ENCODE measurements around the gene MYO16.
A peak's percentile ranks its signal among the peaks of the same experiment; 100 is the strongest.
"Not testable (repeated sequence)": the region's sequence is repeated elsewhere in the genome, so short reads cannot be mapped to it uniquely, and the experiment has no call there.

Gene MYO16

GRCh38 chr13:108895220-108895704 lies 265.9 kb downstream of the MYO16 start:
- DNase-seq (ENCODE audit: low read depth) = no peak

GRCh38 chr13:108897955-108898354 lies 268.5 kb downstream of the MYO16 start:
- no peak for DNase-seq (ENCODE audit: low read depth)

GRCh38 chr13:108902405-108903155 lies 273.2 kb downstream of the MYO16 start:
- DNase-seq (ENCODE audit: low read depth) = no peak

DNA sequence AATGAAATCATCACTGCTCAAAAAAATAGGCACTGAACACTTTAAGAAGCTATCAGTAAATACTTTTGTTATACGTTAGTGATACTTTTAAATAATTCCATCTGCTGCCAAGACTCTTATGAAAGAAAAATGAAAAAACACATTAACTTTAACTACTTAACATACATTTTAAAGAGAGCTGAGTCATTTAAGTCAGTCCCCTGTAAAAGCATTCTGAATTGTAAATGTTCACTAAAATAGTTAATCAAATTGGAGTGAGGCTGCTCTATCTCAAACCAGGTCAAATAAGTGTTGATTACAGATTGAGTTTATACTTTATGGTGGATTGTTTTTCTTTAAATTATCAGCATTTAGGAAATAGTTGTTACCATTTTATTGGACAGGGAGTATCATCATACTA lies 274.2 kb downstream of the MYO16 start:
- DNase-seq (ENCODE audit: low read depth) = no peak

GRCh38 chr13:108911807-108912206 lies 282.4 kb downstream of the MYO16 start:
- no peak for DNase-seq (ENCODE audit: low read depth)

- not testable (repeated sequence) for DNase-seq (ENCODE audit: low read depth)
These were observed 284.3 kb downstream of the MYO16 start for GRCh38 chr13:108913731-108914130.

DNA sequence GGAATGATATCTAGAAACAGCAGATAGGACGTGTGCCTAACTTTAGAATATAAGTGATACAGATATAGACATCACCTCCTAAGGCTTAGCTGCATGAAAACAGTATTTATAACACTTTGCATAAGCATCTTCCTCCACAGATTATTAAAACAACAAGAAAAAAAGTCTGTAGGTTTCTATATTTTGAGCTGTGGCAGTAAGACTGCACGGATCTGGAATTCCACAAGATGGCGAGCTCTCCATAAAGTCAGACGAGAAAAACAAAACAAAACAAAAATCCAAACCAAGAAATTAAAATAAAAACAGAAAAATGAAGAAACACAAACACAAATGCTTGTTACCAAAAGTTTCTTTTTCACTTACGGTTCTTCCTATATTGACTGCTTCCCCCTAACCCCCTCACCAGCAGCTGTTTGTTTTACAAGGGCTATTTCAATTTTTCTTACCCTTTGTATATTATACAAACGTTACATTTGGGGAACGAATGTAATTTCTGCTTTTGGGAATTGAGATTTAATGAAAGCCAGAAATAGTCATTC lies 285.8 kb downstream of the MYO16 start:
- DNase-seq (ENCODE audit: low read depth) = no peak

DNA sequence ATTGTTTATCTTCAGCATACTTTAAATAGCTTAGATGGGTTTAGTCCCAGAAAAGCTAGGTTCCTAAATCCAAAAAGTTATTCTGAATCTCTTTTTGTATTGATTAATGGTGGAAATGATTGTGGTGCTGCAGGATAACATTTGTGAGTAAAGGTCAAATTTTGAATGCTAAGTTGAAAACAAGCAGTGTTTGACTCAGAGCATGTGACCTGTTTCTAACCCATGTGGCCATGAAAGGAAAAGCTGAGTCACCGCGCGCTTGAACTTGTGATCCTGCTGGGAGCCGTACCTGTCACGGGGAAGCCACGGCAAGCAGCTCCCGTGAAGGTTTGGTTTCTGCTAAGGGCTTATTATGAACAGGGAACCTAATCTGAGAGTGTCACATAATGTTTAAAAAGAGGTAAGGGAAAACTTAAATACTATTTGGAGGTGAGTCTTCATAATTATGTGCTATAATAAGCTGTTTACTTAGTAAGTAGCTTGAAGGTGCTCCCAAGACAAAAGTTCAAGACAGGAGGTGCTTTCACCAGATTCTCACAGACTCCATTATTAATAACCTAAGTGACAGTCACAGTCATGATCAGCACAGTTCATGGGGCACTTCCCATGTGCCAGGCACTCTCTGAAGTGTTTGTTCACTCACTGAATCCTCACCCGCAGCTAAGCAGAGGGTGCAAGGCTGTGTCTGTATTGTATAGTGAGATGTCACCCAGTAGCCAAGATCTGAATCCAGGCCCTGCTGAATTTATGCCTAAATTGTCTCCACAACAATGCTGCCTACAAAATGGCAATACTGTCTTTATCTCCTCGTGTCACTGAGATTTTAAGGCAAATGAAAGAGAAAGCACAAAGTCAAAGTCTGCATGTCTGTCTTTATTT lies 286.5 kb downstream of the MYO16 start:
- peak; percentile 63 for DNase-seq (ENCODE audit: low read depth)

DNA sequence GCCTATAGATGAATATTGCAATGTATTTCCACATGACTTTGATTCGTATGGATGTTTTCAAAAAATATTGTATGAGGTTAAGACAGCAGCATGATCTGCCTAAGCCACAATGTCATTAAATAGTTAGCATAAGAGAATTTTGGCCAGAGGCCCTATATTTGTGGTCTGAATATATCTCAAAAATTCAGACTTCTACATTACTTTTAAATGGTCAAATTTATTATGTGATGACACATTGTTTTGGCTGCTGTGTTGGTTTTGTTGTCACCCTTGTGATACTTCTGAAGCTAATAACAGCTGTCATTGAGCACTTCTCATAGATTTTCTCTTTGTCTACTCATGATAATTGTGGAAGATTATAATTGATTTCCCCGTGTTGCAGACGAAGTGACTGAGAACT lies 288.2 kb downstream of the MYO16 start:
- DNase-seq (ENCODE audit: low read depth) = no peak

- DNase-seq (ENCODE audit: low read depth) = no peak
These were observed 289.9 kb downstream of the MYO16 start for GRCh38 chr13:108919036-108919907.

- no peak for DNase-seq (ENCODE audit: low read depth)
These were observed 290.7 kb downstream of the MYO16 start for GRCh38 chr13:108920137-108920536.

DNA sequence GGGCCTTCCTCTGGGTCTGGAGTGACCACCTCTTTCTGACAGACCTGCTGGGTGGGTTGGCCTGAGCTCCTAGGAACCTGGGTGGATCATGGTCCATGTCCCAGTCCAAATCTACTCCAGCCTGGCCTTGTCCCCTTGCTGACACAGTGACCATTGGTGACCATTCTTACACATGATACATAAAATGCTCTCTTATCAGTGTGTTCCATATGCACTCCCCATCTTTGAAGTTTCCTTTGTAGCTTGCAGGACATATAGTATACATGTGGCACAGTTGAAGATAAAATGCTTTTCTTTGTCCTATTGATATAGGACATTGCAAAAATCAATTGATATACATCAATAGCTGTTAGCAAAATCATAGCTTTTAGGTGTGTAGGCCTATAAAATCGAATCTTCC lies 291.8 kb downstream of the MYO16 start:
- no peak for DNase-seq (ENCODE audit: low read depth)

GRCh38 chr13:108922108-108922507 lies 292.7 kb downstream of the MYO16 start:
- DNase-seq (ENCODE audit: low read depth) = no peak

GRCh38 chr13:108923386-108924047 lies 294.1 kb downstream of the MYO16 start:
- DNase-seq (ENCODE audit: low read depth) = no peak

DNA sequence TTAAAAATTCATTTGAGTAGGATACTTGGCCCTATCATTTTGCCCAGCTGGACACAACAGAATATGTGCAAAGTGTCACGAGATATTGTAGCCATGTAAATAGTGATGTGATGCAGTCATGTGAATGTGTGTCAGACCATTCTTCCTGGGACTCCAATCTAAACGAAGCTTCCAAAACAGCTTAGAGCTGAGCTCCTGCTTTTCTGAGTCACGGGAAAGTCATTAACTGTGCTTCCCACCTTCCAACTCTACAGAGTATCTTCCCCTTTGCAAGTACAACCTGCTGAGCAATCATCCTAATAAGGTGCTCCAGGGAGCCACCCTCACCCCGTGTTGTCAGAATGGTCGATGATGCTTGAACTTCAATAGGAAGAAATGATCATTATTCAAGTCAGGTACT lies 294.7 kb downstream of the MYO16 start:
- no peak for DNase-seq (ENCODE audit: low read depth)

GRCh38 chr13:108924541-108924940 lies 295.1 kb downstream of the MYO16 start:
- no peak for DNase-seq (ENCODE audit: low read depth)

DNA sequence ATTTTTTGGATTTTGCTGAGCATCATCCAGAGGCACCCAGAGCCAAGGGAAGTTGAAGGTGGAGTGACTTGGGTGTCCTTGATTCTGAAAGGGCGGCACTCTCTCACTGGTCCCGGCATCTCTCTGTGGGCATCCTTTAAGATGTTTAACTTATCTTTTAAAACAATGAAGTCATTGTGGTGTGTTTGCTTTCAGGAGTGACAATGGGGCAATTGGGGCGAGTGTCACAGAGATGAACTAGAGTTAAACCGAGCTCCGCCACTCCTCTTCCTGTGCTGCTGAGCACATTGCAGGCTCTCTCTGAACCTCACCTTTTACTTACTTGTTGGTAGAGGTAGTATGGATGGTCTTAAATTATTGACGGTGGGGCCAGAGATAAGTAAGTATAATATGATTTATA lies 295.7 kb downstream of the MYO16 start:
- no peak for DNase-seq (ENCODE audit: low read depth)

GRCh38 chr13:108926862-108927261 lies 297.5 kb downstream of the MYO16 start:
- no peak for DNase-seq (ENCODE audit: low read depth)

DNA sequence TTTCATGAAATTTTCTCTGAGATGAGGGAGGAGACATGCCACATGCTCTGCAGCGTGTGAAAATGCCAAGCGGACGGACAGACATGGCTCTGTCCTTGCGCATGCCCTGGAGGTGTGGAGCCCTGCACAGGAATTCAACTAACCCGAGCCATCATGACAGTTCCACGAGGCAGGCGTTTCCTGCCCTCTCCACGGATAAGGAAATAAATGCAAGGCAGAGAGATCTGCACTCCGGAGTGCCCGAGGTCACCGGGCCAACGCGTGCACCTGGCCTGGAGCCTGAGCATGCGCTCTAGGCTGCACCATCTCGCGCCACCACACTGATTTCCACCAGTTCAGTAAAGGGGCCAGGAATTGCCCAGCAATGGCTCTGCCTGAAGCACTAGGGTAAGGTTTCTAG lies 298.2 kb downstream of the MYO16 start:
- no peak for DNase-seq (ENCODE audit: low read depth)

GRCh38 chr13:108929532-108930206 lies 300.3 kb downstream of the MYO16 start:
- DNase-seq (ENCODE audit: low read depth) = no peak

GRCh38 chr13:108932196-108932595 lies 302.8 kb downstream of the MYO16 start:
- DNase-seq (ENCODE audit: low read depth) = no peak

Measured in stimulated activated CD8-positive, alpha-beta memory T cell treated with anti-CD3 and anti-CD28 coated beads, Interleukin-4, amount 100 ng/mL, for 24 hours (primary cell).